HG02885 (cell line): ENCODE measurements around the gene PIK3CA.

Experiments used
- ATAC-seq: cut with Tn5 transposase; IDR thresholded peaks from one replicate; pipeline ENCODE4 v1.9.1; 2021; ENCODE audit warnings: mild to moderate bottlenecking; ENCODE audit not compliant: unreplicated experiment, poor library complexity

The PIK3CA gene

DNA sequence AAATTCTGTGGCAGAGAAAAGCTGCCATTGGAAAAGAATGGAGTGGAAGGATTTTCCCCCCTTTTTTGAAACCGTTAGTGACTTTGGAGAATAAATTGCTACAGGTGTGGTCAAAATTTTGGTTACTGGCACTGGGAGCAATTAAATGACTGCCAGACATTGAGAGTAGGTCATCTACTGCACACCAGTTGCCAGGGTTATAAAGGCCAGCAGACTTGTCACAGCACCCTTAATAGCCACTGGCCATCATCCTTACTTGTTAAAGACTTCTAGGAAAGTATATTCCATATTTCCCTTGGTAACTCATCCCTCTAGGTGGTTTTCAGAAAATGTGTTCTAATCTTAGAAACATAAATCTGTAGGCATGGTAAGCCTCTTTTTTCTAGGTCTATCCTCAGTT lies 8.0 kb downstream of the PIK3CA start:
- no peak for ATAC-seq

DNA sequence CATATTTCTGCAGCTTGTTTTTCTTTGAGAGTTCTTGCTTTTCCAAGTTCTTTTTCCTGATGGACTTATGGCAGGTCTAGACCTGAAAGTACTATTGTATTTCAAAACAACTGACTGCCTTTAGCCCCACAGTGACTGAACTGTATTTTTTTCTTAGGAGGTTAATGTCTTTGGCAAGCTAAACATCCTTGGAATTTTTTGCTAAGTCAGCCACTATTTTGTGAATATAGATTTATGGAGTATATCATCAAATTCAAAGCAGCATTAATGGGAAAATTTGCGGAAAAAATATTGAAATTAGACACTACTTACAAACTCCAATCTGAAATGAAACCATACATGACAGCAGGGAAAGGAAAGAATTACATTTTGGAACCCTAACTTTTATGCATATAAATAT lies 8.6 kb downstream of the PIK3CA start:
- ATAC-seq: no peak

DNA sequence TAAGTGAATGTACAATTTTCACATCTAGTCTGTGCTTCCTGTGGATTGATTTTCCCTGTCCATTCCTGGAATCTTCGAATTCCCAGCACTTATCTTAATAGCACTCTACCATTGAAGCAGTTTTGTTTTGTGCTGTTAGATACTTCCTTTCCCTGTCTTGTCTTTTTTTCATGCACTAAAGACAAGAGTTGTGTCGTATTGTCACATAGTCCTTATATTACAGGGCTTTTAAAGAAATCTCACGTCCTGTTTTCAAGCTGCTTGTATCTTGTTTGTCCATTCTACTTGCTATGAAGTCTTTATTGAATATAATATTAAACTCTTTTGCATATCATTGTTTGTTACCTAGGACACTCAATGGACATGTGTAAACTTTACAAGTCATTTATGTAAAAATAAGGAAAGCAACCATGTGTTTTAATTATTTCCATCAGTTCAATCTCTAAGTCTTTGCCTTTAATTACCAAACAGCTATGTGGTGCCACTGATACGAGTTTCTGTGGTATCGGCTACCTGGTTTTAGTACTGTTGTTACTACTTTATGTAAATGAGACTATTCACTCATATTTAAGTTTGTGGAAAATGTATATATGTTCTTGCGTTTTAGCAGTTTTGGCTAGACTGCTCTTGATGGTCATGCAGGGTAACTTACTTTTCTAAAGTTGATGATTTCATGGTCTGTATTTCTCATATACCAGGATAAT lies 10.3 kb downstream of the PIK3CA start:
- no peak for ATAC-seq

GRCh38 chr3:179163503-179163902 lies 15.3 kb downstream of the PIK3CA start:
- ATAC-seq: no peak

DNA sequence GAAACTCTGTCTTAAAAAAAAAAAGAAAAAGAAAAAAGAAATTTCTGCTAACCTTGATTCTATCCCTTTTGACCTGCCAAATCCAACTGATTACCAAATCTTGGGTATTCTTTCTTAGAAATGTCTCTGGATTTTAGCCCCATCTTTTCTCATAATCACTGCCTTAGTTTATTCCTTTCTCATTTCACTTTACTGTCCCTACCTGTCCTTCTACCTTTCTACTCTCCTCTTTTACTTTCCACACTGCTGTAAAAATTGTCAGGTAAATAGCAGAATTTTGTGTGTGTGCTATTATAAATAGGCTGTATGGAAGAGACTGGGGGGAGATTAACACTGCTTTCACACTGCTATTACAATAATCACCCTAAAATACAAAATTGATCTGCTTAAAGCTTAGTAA lies 16.7 kb downstream of the PIK3CA start:
- no peak for ATAC-seq

- ATAC-seq: peak; percentile 49
Measured at GRCh38 chr3:179166561-179167201, 18.5 kb downstream of the PIK3CA start.

- ATAC-seq: no peak
Measured at GRCh38 chr3:179168918-179169317, 20.8 kb downstream of the PIK3CA start.

DNA sequence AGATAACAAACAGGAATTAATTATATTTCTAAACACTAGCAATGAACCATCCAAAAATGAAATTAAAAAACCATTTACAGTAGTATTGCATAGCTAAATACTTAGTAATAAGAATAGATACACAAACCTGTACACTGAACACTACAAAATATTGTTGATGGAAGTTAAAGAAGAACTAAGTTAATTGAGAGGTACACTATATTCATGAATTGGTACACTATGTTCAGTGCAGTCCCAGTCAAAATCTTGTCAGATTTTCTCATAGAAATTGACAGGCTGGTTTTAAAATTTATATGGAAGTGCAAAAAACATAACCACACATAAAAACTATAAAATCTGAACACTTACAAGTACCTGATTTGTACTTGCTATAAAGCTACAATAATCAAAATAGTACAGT lies 24.4 kb downstream of the PIK3CA start:
- no peak for ATAC-seq

GRCh38 chr3:179174316-179174715 lies 26.2 kb downstream of the PIK3CA start:
- peak; percentile 78 for ATAC-seq

GRCh38 chr3:179174898-179175297 lies 26.7 kb downstream of the PIK3CA start:
- no peak for ATAC-seq

- ATAC-seq: no peak
Measured at GRCh38 chr3:179175358-179175757, 27.2 kb downstream of the PIK3CA start.

GRCh38 chr3:179177611-179178010 lies 29.5 kb downstream of the PIK3CA start:
- no peak for ATAC-seq

GRCh38 chr3:179179256-179179655 lies 31.1 kb downstream of the PIK3CA start:
- no peak for ATAC-seq

GRCh38 chr3:179179979-179180759 lies 32.0 kb downstream of the PIK3CA start:
- ATAC-seq: no peak

GRCh38 chr3:179181021-179181472 lies 32.9 kb downstream of the PIK3CA start:
- peak; percentile 75 for ATAC-seq

DNA sequence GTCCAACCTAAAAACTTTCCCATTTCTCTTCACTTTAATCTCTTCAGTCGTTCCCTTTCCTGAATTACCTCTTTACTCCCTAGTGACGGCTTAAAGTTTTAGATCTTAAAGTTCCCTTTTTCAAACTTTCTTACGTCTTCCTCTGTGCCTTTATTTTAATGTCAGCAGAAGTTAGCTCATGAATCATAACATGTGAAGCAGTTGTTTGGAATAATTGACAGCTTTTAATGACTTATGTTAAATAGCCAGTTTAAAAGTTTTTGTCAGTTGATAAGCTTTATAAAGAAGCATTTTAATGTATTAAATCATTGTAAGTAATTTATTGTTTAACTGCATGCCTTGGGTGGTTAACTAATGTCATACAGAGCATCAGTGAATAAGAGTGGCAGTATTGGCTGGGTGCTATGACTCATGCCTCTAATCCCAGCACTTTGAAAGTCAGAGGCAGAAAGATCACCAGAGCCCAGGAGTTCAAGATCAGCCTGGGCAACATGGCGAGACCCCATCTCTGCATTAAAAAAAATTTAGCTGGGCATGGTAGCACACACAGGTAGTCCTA lies 33.9 kb downstream of the PIK3CA start:
- ATAC-seq: no peak

GRCh38 chr3:179182902-179183301 lies 34.7 kb downstream of the PIK3CA start:
- ATAC-seq: no peak

DNA sequence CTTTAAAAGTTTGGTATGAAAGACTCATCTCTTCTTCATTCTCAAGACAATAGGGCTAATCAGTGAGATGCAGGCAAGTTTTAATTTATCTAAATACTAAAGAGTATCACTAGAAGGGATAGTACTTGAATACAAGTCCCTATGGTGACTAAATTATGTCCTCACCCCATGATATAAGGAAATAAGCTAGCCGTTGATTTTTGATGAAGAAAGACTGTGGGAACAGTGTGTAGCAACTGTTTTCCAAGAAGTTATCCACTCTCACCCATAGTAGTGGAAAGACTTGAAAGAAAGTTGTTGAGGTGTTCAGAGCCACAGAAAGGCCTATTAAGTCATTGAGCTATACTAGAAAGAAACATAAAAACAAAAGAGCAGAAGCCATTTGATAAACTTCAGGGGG lies 36.7 kb downstream of the PIK3CA start:
- ATAC-seq: no peak

- no peak for ATAC-seq
Measured at GRCh38 chr3:179186426-179186825, 38.3 kb downstream of the PIK3CA start.

GRCh38 chr3:179189759-179190158 lies 41.6 kb downstream of the PIK3CA start:
- ATAC-seq: no peak

GRCh38 chr3:179190581-179190980 lies 42.4 kb downstream of the PIK3CA start:
- no peak for ATAC-seq
